Measurements from ENCODE around the gene FGFR4.
A peak's percentile ranks its signal among the peaks of the same experiment; 100 is the strongest.

The FGFR4 gene

GRCh38 chr5:177132136-177133095 is 45.7 kb downstream of the FGFR4 start:
- DNase-seq = no peak

DNA sequence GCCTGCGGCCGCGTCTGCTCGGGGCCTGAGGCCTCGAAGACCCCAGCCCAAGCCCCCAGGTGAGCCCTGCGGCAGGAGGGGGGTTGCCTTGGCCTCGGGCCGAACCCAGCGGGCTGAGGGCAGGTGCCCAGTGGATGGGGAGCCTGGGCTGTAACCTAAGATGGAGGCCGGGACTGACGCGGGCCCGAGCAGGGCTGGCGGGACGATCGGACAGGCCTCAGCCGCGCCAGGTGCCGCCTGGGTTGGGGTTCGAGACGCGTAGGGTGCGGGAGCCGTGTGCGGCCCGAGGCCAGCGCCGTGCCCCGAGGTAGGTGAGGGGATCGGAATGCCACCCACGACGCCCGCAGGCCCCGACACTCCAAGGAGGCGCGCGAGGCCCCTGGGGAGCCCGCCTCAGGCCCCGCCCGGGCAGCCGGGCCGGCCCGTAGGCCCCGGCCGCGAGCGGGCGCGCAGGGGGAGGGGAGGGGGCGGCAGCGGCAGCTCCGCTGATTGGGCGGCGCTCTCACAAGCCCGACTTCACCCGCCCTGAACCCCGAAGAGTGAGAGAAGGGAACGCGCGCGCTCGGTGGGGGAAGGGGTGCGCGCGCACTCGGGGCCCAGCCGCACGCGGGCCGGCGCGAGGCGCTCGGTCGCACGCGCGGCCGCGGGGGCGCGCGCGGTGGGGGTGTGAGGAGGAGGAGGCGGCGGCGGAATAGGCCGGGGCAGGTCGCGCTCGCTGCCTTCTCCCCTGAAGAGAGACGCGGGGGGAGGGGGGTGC is 46.6 kb downstream of the FGFR4 start, which contains the start of gene NSD1:
Gene NSD1, plus strand, starts transcription at position 678 of the 757 bp plus-strand sequence. CDS start 1,331 bp downstream, outside the sequence.
- DNase-seq = peak; percentile 22 to 77

DNA sequence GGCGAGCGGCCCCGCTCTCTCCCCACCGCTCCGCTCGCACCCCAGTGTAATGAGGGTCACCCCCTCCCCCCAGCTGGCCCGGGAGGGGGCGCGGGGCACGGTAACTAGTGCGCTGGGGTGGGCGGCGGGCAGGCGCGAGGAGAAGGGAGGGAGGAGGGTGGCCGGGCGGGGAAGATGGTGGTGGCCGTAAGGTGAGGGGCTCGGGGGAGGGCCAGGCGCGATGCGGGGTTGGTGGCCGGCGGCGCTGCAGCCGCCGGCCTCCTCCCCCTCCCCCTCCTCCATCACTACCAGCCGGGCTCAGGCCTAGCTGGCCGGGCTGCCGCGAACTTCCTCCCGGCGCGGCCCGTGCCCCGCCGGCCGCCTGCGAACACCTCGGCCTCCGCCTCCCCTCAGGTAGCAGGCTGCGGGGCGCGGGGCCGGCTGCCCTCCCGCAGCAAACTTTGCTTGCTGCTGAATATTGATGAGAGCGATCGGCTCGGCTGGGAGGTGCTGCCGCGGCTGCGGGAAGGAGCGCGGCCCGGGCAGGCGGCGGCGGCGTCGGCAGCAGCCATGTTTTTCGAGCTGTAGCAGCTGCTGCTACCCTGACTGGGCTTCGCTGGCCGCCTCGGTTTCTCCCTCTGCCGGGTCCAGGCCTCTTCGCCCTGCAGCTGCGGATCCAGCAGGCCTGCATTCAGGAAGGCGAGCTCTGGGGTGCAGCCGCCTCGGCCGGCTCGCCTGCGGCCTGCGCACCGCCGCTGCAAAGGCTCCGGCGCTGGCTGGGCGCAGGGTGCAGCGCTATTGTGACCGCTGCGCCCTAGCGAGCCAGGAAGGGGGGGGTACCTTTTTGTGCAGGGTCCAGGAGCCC is 47.4 kb downstream of the FGFR4 start:
- peak in 1 of 2 experiments; percentile 54 for DNase-seq

- DNase-seq = no peak
Measured at GRCh38 chr5:177134697-177135225, 48.0 kb downstream of the FGFR4 start.

DNA sequence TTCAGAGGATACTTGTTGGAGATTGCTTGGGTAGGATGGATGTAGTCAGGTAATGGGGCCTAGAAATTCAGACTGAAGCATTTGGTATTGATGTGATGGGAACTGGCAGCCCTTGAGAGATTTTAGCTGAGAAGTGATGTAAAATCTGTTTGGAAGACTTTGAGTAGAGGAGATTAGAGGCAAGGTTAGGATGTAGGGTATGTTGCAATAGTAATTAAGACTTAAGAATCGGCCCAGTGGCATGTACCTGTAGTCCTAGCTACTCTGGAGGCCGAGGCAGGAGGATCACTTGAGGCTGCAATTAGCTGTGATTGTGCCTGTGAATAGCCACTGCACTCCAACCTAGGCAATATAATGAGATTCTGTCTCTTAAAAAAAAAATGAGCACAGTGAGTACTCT is 53.6 kb downstream of the FGFR4 start:
- DNase-seq = no peak

DNA sequence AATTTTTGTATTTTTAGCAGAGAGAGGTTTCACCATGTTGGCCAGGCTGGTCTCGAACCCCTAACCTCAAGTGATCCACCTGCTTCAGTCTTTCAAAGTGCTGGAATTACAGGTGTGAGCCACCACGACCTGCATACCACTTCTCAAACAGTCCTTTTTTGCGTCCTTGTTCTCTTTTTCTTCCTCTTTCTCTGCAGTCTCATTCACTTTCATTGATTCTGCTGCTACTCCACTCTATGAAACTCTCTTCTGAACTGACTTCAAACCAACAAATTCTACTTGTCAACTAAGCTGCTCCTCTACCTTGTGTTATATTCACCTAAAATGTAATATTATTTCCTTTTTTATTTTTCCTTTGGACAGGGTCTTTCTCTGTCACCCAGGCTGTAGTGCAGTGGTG is 54.8 kb downstream of the FGFR4 start:
- no peak for DNase-seq

- DNase-seq = no peak
Measured at GRCh38 chr5:177142098-177142611, 55.4 kb downstream of the FGFR4 start.

DNA sequence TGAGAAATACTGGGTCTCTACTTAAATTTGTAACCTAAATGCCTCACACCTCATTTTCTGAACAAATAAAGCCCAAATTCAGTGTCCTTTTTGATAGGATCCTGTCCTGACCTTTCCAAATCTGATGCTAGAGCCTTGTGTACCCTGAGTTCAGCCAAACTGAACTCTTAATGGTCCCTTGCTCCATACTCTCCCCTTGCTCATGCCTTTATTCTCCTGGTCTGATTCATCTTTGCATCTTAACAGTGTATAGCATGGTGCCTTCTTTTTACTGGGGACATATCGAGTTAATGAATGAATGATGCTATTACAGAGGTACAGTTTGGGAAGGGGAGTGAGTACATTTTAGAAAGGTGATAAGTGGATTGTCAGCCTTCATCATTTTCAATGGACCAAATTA is 56.1 kb downstream of the FGFR4 start:
- DNase-seq = no peak

DNA sequence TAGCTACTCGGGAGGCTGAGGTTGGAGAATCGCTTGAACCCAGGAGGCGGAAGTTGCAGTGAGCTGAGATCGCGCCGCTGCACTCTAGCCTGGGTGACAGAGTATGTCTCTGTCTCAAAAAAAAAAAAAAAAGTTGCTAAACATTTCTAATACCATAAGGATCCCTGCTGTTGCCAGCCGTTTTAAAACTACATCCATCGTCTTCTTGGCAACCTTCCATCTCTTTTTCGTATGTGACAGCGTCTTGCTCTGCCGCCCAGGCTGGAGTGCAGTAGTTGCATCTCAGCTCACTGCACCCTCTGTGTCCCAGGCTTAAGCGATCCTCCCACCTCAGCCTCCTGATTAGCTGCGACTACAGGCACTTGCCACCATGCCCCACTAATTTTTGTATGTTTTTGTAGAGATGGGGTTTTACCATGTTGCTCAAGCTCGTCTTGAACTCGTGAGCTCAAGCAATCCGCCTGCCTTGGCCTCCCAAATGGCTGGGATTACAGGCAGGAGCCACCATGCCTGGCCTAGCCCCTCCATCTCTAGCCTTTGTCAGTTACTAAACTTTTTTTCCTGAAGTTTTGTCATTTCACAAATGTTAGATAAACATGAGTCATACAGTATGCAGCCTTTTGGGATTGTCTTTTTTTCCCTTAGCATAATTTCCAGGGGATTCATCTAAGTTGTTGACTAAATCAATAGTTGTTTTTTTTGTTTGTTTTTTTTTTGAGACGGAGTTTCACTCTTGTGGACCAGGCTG is 60.4 kb downstream of the FGFR4 start:
- no peak for DNase-seq
